Neural cell (in vitro differentiated cells): ENCODE results near the gene DCLK1.

ENCODE experiments used
- EP300 ChIP-seq: fragments of 450-650 bp; conservative IDR thresholded peaks from 2 replicates; pipeline ENCODE4 v1.6.1; 2014; ENCODE audit warnings: antibody characterized with exemption, mild to moderate bottlenecking, moderate library complexity; ENCODE audit not compliant: poor library complexity, severe bottlenecking
- EZH2 ChIP-seq: fragments of 200-600, 300-800 bp; shearing (Covaris generic), sonication (generic); IDR thresholded peaks from 2 replicates; pipeline ENCODE4 v1.6.1; 2014; ENCODE audit warnings: antibody characterized with exemption, low read length, borderline replicate concordance, mild to moderate bottlenecking; ENCODE audit not compliant: insufficient read depth, poor library complexity, severe bottlenecking
- MXI1 ChIP-seq: fragments of 450-650 bp; conservative IDR thresholded peaks from 2 replicates; pipeline ENCODE4 v1.6.1; 2014; ENCODE audit warnings: antibody characterized with exemption, mild to moderate bottlenecking; ENCODE audit not compliant: poor library complexity, severe bottlenecking
- TAF1 ChIP-seq: IDR thresholded peaks from 2 replicates; pipeline ENCODE4 v1.6.1; 2012; ENCODE audit warnings: low read depth
- TF ChIP-seq, protein P1 (sequence below): fragments of 450-650 bp; IDR thresholded peaks from 2 replicates; pipeline ENCODE4 v1.5.1; 2014; ENCODE audit warnings: antibody characterized with exemption, mild to moderate bottlenecking, moderate library complexity; ENCODE audit not compliant: poor library complexity, severe bottlenecking

GRCh38 chr13:36143738-36144137 lies 12.6 kb upstream of the DCLK1 start:
- TF ChIP-seq, protein P1, sequence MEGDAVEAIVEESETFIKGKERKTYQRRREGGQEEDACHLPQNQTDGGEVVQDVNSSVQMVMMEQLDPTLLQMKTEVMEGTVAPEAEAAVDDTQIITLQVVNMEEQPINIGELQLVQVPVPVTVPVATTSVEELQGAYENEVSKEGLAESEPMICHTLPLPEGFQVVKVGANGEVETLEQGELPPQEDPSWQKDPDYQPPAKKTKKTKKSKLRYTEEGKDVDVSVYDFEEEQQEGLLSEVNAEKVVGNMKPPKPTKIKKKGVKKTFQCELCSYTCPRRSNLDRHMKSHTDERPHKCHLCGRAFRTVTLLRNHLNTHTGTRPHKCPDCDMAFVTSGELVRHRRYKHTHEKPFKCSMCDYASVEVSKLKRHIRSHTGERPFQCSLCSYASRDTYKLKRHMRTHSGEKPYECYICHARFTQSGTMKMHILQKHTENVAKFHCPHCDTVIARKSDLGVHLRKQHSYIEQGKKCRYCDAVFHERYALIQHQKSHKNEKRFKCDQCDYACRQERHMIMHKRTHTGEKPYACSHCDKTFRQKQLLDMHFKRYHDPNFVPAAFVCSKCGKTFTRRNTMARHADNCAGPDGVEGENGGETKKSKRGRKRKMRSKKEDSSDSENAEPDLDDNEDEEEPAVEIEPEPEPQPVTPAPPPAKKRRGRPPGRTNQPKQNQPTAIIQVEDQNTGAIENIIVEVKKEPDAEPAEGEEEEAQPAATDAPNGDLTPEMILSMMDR: no peak
- TF ChIP-seq MXI1: no peak
- TF ChIP-seq EZH2: no peak
- TF ChIP-seq EP300: no peak
- no peak for TF ChIP-seq TAF1
